Femur (tissue), 1 donor: ENCODE measurements around the gene CCDC85A.

ENCODE experiments used
- DNase-seq: peaks from one replicate; pipeline ENCODE4 v3.0.0-alpha.2; 2017

CCDC85A gene

GRCh38 chr2:56313500-56313921, 129.7 kb downstream of the CCDC85A start:
- peak; percentile 72 for DNase-seq

DNA sequence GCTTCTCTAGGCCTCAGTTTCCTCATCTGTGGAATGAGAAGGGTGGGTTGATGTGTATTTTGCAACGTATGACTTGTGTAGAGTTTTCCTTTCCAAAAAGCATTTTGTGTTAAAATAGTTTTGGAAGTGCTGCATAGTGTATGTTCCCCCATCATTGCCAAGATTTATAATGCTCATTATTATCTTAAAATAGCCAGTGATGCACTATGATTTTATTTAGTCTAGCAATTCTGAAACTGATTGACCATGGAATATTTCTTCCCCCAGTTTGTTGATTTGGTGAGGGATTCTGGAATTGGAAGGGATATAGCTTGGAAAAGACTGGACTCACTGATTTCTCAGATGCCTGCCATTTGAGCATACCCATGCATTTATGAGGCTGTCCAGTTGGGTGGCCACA, 130.6 kb downstream of the CCDC85A start:
- DNase-seq: no peak

DNA sequence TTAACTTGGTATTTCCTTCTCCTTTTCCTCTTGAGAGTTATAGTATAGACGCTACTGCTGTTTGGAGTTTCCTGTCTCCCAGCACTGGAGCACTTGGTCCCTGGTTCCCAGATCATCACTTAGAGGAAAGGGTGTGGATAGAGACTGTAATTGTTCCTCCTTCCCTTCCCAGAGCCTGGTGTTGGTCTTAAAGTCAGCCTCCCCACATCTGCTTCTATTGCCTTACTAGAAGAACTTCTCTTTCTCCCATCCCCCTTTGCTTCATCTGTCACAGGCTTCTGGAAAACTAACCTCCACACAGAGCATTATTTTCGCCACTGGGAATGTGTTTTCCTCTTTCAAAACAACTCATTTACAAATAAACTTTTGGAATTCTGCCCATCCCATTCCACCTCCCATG, 131.0 kb downstream of the CCDC85A start:
- DNase-seq: peak; percentile 48

DNA sequence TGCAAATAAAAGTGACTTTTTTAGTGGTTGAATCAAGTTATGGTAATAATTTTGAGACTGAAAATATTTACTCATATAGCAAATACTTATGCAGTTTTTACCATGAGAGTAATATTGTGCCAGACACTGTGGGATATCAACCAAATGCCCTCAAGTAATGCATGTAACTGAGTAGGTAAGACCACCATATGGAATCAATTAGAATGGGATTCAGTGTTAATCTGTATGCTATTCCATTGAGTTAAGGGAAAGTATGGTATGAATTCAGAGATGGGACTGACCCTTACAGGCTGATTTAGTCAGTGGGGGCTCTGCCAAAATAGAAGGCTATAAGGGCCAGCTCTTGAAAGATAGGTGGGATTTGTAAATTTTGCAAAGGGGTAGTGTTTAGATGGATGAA, 131.6 kb downstream of the CCDC85A start:
- DNase-seq: no peak

DNA sequence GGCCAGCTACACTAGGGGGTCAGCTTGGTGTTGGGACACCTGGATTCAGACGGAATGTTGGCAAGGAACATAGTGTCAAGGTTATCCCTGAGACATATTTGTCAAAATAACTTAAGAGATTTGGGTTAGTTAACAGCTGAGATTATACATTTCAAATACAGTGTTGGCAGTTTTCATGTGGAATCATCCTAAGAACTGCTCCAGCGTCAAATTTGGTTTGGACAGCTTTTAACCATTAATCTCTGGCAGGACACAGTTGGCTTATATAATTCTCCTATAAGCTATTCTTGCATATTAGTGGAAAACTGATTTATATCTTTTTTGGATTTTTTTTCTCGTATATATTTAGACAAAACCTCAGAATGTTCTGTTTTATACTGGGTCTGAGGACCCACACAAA, 132.2 kb downstream of the CCDC85A start:
- DNase-seq: no peak

DNA sequence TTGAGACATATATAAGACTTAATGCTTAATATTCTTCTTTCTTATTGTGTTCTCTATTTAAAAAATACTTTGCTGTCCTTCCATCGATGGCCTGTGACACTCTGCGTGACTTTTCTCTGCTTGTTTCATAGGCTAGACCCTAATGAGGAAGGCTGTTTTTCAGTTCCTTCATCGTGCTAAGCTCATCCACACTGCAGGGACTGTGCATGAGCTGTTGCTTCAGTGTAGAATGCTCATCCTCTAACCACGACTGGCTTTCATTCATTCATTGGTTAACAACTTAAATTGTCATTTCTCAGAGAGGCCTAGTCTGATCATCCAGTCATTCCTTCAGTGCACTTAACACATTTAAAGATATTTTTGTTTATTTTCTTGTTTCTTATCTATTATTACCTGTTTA, 134.4 kb downstream of the CCDC85A start:
- DNase-seq: no peak

DNA sequence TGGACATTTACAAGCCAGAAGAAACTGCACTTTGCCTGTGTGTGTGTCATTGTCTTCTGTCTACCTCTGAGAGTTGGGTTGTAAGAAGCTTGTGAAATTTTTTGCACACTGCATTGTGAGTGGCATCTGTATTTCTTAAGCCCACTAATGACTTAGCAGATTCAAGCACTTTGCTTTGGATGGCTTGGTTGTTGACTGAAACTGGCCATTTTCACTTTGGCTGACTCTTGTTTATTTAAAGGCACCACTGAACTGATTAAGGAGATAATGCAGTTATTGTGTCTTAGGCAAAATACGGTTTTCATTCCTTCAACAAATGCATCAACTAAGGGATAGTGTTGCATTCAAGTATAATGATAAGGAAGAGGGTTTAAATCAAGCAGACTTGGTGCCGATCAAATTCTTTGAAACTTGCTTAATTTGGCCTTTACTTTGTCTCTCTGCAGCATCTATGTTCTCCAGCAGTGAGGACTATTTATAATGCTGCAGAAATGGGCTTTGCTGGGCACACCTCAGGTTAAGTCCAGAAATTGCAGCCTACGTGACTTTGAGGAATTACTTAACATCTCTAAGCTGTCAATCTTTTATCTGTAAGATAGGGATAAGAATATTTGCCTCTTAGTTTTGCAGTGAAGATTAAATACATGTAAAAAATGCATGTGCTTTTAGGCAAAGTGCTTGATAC, 142.0 kb downstream of the CCDC85A start:
- DNase-seq: no peak

DNA sequence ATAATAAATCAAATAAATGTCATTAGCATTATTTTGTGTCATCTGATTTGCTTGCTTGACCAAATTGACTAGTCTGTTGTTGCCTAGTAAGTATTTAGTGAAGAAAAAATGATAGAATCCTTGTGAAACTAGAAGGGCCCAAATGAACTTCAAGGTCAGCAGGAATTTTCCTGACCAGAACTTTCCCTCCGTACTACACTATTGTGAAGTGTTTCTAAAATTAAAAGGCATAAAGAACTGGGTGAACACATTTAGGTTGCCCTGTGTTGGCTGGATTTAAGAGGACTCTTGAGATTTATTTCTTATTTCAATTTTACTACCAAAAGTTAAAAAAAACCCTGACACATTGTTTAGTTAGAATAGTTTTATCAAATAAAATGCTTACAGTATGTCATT, 142.6 kb downstream of the CCDC85A start:
- DNase-seq: no peak

DNA sequence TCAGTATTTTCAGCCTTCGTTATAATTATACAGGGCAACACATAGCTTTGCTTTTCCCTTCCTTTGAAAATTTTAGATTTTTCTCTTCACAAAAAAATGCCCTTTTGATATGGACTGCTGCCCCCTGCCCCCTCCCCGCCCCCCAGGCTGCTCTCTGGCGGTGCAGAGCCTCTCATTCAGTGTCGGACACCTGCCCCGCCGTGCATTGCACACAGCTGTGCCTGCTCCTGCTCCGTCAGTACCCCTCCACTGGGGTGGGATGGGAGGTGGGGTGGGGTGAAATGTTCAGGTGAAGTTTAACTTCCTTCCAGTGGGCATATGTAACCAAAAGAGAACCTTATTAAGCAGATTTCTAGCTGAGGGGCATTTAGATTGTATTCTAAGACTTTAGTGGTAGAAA, 148.0 kb downstream of the CCDC85A start:
- no peak for DNase-seq

- DNase-seq: no peak
Observed at GRCh38 chr2:56333812-56334485, 150.2 kb downstream of the CCDC85A start.

DNA sequence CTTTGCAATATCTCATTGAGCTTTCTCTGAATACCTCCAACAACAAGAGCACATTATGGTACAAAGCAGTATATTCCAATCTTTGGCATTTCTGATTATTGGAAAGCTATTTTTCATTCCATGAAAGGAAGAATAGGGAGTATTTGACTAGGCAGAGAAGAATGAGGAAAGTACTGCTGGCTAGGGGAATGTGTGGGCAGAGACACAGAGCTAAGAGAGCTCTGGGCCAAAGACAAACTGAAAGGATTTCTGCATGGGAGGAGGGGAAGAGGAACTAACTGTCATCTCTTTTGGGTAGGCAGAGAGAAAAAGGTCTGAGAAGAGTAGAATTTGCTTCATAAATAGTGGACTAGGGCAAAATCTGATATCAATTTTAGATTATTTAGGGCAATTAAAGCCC, 150.8 kb downstream of the CCDC85A start:
- DNase-seq: no peak

DNA sequence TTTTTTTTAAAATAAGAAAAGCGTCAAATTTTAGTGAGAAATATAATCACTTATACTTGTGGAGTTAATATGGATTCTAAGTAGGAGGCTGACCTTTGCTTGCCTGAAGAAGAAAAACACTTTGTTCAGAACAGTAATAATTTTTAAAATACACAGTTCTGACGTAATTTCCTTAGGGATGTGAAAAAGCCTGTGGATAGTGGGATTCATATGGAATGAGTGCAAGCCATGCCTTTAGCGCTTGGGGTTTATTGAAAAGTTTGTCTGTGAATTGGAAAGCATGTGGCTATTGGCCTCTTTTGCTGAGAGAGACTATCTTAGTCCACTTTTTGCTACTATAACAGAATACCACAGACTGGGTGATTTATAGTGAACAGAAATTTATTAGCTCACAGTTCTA, 151.3 kb downstream of the CCDC85A start:
- no peak for DNase-seq

DNA sequence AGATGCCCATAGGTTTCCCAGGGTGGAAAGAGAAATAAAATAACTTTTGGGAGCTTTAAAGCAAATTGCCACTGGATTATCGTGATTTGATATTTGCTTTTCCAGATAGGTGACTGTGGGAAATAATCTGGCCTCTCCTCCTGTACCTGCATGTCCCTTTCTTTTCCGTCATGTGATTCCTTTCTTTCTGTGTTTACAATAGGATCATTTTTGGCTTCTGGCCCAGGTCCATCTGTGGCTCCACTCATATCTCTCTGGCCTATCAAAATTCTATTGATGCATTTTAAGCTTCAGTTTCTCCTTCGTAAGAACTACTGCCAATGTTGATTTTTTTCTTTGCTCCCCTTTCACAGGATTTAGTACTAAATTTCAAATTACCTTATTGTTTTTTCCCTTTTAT, 153.6 kb downstream of the CCDC85A start:
- no peak for DNase-seq

DNA sequence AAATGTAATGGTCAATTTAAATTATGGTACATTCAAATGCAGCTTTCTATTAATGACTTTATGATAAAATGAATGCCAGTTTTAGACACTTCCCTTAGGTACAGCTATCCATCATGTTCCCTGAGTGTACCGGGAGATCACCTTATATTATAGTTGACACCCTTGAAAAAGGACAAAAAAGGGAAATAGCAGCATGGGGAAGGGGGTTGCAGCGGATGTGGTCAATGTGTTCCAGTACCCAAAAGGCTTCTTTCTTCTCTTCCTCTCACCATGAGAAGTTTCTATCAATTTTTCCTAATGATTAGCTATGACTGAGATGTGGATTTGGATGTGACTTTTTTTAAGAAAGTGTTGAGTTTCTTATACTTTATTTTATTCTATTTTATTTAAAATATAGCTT, 154.4 kb downstream of the CCDC85A start:
- no peak for DNase-seq

GRCh38 chr2:56344771-56345170, 161.0 kb downstream of the CCDC85A start:
- no peak for DNase-seq

GRCh38 chr2:56347881-56348280, 164.1 kb downstream of the CCDC85A start:
- DNase-seq: no peak

DNA sequence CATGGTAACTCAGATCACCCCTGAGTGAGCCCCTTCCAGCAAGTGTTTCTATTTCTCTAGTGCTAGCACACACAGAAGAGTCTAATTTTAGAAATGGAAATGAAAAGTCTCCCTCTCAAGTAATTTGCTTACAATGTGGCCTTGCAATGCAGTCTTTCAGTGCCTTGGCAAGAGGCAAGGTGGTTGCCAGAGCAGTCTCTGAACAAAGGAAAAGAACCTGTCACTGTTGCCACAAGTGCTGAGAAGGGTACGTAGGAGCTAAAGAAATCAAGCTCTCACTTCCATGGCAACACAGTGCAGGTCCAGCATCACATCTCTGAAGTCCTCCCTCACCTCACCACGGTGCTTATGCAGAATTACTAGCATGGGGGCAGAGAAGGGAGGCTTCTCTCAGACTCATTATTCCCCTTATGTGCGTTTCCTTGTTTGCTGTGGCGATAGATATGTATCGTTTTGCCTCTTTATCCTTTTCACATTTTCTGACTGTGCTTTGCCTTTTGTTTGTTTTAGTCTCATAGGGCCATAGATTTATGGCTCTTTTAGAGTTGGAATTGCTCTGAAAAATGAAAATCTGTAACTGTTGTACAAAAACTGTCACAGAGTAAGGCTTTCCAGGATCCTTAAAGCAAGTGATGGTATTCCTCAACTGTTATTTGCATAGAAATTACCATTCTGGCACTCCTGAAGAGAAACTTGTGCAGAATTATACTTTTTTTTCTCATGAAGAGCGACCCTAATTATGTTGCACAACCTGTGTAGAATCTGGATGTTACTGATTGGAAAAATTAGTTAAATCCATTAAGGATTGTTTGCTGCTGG, 164.8 kb downstream of the CCDC85A start:
- DNase-seq: no peak

DNA sequence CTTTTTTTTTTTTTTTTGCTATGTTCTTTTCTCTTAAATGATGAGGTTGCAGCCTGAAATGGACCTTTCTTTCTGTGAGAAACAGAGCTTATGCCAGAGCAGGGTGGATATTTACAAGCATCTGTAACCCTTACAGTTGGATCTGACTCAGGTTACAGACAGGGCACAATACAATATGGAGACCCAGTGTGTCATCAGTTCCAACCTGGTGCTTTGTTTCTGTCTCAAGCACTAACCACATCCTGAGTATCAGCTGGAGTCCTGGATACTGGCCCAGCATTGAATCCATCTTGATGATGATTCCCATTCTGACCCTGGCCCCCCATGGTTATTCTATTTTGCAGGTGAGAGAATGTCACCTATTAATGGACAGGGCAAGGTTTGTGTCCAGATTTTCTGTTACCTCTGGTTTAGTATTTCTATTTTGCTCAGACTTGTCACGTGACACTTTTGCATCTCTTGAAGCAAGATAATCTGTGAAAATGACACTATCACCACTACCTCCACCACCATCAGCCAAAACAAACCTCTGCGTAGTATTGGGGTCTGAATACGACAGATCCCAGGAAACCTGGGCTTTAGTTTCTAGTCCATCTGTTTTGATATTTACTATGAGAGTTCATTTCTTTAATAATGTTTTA, 174.0 kb downstream of the CCDC85A start:
- DNase-seq: no peak

GRCh38 chr2:56361844-56362243, 178.1 kb downstream of the CCDC85A start:
- no peak for DNase-seq

GRCh38 chr2:56364902-56365301, 181.1 kb downstream of the CCDC85A start:
- DNase-seq: no peak

- DNase-seq: no peak
Observed at GRCh38 chr2:56369316-56369715, 185.5 kb downstream of the CCDC85A start.

DNA sequence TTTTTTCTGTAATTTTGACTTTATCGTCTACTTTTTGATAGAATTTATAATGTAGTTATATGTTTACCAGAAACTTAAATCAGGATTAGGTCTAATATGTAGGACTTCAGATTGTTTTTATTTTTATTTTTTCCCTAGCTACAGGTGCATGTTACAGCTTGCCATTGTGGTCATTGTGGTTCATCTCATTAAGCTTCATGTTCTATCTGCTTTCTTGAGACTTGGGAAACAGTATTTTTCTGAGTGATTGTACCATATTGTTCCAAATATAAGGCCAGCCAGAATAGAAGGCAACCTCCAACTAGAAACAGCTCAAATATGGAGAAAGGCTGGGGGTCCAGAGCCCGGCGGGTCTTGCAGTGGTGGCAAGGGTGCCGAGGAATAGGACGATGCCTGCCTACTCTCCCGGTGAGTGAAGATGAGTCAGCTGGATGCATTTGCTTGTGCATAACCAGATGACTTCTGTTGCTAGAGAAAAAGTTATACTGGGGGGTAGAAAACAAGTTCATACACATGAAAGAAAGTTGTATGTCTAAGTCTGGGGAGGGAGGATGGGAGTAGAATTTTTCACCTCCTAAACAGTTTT, 188.4 kb downstream of the CCDC85A start:
- no peak for DNase-seq

GRCh38 chr2:56375251-56375650, 191.5 kb downstream of the CCDC85A start:
- DNase-seq: no peak
